ENCODE results near the gene SCN3B. TPM values are rescaled to one million over a fixed set of nuclear protein-coding genes. Genes with fewer than 3 reads are reported as not detected.

Gene SCN3B
- total and polyA plus RNA-seq, 2 of the 4 experiments (the other 2 are of a cell fraction) = under 0.01 to 0.03 TPM

DNA sequence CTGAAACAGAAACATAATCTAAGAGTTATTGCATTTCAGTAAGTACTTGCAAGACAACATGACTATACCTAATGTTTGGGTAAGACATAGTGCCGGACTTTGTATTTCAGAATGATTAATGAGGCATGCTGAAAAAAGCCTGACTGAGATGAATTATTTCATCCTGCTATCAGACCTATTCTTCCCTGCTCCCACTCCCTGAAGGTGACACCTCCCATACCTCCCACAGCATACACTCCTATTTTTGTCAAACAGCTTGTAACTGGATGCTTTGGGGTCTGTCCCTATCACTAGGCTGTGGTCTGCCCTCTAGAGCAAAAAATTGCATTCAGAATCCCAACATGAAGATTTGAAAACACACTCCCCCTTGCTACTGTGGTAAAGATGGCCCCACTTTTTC is 10.9 kb upstream of the SCN3B start:
- WGBS, 2 experiments (ENCODE audit: extremely low coverage in 2 of 2, insufficient read length in 1 of 2) = no CpG with 5 or more reads among the region's 1 CpG
- no peak overlapping the region for H2BK15ac ChIP-seq (ENCODE audit: low read depth, low read length)
- no TSS peak for BruUV-seq (replicated peaks)
- H3K36me3 ChIP-seq (ENCODE audit: control insufficient read depth, insufficient read depth, low read length) = no peaks in the 10 kb centered on the region
- no peak overlapping the region for H2AK9ac ChIP-seq (replicated peaks; ENCODE audit: low read depth, low read length, poor library complexity)
- H2AK5ac ChIP-seq (ENCODE audit: low read depth, low read length) = no peak overlapping the region
- H3K14ac ChIP-seq (replicated peaks; ENCODE audit: low read depth, low read length) = no peak overlapping the region
- ChIA-PET POLR2A (ENCODE audit: unreplicated experiment) (no interaction called here), CTCF (no interaction called here)
- no peak overlapping the region for H2AFZ ChIP-seq (replicated peaks; ENCODE audit: low read length, poor library complexity)
- intact Hi-C loops (cut with micrococcal nuclease) = no loop called here
- no peak overlapping the region for H3K18ac ChIP-seq (ENCODE audit: low read depth, low read length)
- no peaks in the 10 kb centered on the region for H3K9me1 ChIP-seq (ENCODE audit: insufficient read depth, low read length)
- no peak overlapping the region for H3K4ac ChIP-seq (ENCODE audit: low read depth, low read length)
- no peak overlapping the region for H4K91ac ChIP-seq (ENCODE audit: insufficient read depth, low read depth, low read length)
- no peaks in the 10 kb centered on the region for H3K9me3 ChIP-seq (ENCODE audit: control insufficient read depth, insufficient read depth, low read length)
- H2BK20ac ChIP-seq (ENCODE audit: low read depth, low read length) = no peak overlapping the region
- in situ Hi-C loops (cut with MboI; ENCODE audit: low sequenced_read_pairs) = no loop called here
- DNase-seq (no peak), ATAC-seq (ENCODE audit: low read depth) (no peak)
- no peak overlapping the region for H4K8ac ChIP-seq (ENCODE audit: low read depth in 2 of 2, low read length in 2 of 2)
- no peak overlapping the region for H4K5ac ChIP-seq (ENCODE audit: low read depth, low read length)
- H3K56ac ChIP-seq (ENCODE audit: extremely low read depth, insufficient read depth, low read length) = no peak overlapping the region
- no peaks in the 10 kb centered on the region for H4K20me1 ChIP-seq (ENCODE audit: insufficient read depth, low read length)
- H3K4me3 ChIP-seq (ENCODE audit: insufficient read depth, low read depth, low read length) = no peak overlapping the region
- H2BK5ac ChIP-seq (ENCODE audit: low read depth, low read length, poor library complexity, severe bottlenecking) = no peak overlapping the region
- H2BK120ac ChIP-seq (ENCODE audit: low read depth, low read length) = no peak overlapping the region
- no peak overlapping the region for H3K4me2 ChIP-seq (ENCODE audit: low read depth, low read length)
- dilution Hi-C loops (cut with HindIII; ENCODE audit: low sequenced_read_pairs, unreplicated experiment) = no loop called here
- H3K4me1 ChIP-seq (ENCODE audit: control insufficient read depth, insufficient read depth, low read length) = no peaks in the 10 kb centered on the region
- no peak overlapping the region for H3K23ac ChIP-seq (ENCODE audit: low read depth, low read length)
- peaks cover 4% of the 10 kb centered on the region; the same call in 1 of the 2 replicates for H3K27me3 ChIP-seq (ENCODE audit: control insufficient read depth, insufficient read depth, low read length)
- no peak overlapping the region for H3K27ac ChIP-seq (ENCODE audit: insufficient read depth, low read length)
- no peak overlapping the region for H3K9ac ChIP-seq (ENCODE audit: low read depth, low read length)
- TF ChIP-seq RCOR1 (IDR thresholded peaks at IDR 0.05; ENCODE audit: insufficient replicate concordance, low read length) = no peak
- TF ChIP-seq, protein P1, sequence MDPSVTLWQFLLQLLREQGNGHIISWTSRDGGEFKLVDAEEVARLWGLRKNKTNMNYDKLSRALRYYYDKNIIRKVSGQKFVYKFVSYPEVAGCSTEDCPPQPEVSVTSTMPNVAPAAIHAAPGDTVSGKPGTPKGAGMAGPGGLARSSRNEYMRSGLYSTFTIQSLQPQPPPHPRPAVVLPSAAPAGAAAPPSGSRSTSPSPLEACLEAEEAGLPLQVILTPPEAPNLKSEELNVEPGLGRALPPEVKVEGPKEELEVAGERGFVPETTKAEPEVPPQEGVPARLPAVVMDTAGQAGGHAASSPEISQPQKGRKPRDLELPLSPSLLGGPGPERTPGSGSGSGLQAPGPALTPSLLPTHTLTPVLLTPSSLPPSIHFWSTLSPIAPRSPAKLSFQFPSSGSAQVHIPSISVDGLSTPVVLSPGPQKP (IDR thresholded peaks at IDR 0.05; ENCODE audit: borderline replicate concordance, low read depth, low read length) = no peak
- no peak for TF ChIP-seq RFX5 (IDR thresholded peaks at IDR 0.05; ENCODE audit: low read depth, low read length)
- no peak for TF ChIP-seq RAD21 (IDR thresholded peaks at IDR 0.05; ENCODE audit: low read length)
- TF ChIP-seq, protein P2, sequence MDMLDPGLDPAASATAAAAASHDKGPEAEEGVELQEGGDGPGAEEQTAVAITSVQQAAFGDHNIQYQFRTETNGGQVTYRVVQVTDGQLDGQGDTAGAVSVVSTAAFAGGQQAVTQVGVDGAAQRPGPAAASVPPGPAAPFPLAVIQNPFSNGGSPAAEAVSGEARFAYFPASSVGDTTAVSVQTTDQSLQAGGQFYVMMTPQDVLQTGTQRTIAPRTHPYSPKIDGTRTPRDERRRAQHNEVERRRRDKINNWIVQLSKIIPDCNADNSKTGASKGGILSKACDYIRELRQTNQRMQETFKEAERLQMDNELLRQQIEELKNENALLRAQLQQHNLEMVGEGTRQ (IDR thresholded peaks at IDR 0.05; ENCODE audit: low read depth, low read length) = no peak
- TF ChIP-seq POLR2A (IDR thresholded peaks at IDR 0.05; ENCODE audit: low read depth, low read length) = no peak
- TF ChIP-seq BHLHE40 (IDR thresholded peaks at IDR 0.05; ENCODE audit: low read depth, low read length) = no peak
- TF ChIP-seq, protein P3, sequence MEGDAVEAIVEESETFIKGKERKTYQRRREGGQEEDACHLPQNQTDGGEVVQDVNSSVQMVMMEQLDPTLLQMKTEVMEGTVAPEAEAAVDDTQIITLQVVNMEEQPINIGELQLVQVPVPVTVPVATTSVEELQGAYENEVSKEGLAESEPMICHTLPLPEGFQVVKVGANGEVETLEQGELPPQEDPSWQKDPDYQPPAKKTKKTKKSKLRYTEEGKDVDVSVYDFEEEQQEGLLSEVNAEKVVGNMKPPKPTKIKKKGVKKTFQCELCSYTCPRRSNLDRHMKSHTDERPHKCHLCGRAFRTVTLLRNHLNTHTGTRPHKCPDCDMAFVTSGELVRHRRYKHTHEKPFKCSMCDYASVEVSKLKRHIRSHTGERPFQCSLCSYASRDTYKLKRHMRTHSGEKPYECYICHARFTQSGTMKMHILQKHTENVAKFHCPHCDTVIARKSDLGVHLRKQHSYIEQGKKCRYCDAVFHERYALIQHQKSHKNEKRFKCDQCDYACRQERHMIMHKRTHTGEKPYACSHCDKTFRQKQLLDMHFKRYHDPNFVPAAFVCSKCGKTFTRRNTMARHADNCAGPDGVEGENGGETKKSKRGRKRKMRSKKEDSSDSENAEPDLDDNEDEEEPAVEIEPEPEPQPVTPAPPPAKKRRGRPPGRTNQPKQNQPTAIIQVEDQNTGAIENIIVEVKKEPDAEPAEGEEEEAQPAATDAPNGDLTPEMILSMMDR (conservative IDR thresholded peaks at IDR 0.05; ENCODE audit: low read depth, low read length) = no peak
- TF ChIP-seq NFE2L2 (IDR thresholded peaks at IDR 0.05; ENCODE audit: low read depth, low read length) = no peak
- no peak for TF ChIP-seq FOS (IDR thresholded peaks at IDR 0.05; ENCODE audit: low read depth, low read length)
- TF ChIP-seq MAZ (IDR thresholded peaks at IDR 0.05; ENCODE audit: borderline replicate concordance, low read depth, low read length) = no peak
- TF ChIP-seq MXI1 (IDR thresholded peaks at IDR 0.05; ENCODE audit: borderline replicate concordance, low read depth, low read length) = no peak
- TF ChIP-seq CHD1 (IDR thresholded peaks at IDR 0.05; ENCODE audit: low read depth, low read length) = no peak
- no peak for TF ChIP-seq SMC3 (IDR thresholded peaks at IDR 0.05; ENCODE audit: low read depth, low read length)
- no peak for TF ChIP-seq CEBPB (IDR thresholded peaks at IDR 0.05; ENCODE audit: low read depth, low read length)
- no peak for TF ChIP-seq MAFK (IDR thresholded peaks at IDR 0.05; ENCODE audit: low read depth, low read length)
- H3K79me1 ChIP-seq (ENCODE audit: low read depth in 1 of 2, low read length in 2 of 2) = no peaks in the 10 kb centered on the region
